Esophagus squamous epithelium (tissue), 4 donors: Measurements from ENCODE around the gene ANO3.

Experiments
- POLR2A ChIP-seq, 4 donors: fragments of 450-650 bp; IDR thresholded peaks; one replicate each; pipeline ENCODE4 v1.6.1; 2017; ENCODE audit warnings: antibody characterized with exemption in 4 of 4, mild to moderate bottlenecking in 4 of 4, moderate library complexity in 3 of 4
- TF ChIP-seq, protein P1 (sequence below), 6 experiments: fragments of 450-650 bp in 4 of 6; fragments of 200-600 bp in 2 of 6; sonication (generic) in 2 of 6; IDR thresholded peaks; one replicate each; pipeline ENCODE4 v1.5.1; 2016 to 2019; ENCODE audit warnings: antibody characterized with exemption in 6 of 6, mild to moderate bottlenecking in 4 of 6, moderate library complexity in 4 of 6

DNA sequence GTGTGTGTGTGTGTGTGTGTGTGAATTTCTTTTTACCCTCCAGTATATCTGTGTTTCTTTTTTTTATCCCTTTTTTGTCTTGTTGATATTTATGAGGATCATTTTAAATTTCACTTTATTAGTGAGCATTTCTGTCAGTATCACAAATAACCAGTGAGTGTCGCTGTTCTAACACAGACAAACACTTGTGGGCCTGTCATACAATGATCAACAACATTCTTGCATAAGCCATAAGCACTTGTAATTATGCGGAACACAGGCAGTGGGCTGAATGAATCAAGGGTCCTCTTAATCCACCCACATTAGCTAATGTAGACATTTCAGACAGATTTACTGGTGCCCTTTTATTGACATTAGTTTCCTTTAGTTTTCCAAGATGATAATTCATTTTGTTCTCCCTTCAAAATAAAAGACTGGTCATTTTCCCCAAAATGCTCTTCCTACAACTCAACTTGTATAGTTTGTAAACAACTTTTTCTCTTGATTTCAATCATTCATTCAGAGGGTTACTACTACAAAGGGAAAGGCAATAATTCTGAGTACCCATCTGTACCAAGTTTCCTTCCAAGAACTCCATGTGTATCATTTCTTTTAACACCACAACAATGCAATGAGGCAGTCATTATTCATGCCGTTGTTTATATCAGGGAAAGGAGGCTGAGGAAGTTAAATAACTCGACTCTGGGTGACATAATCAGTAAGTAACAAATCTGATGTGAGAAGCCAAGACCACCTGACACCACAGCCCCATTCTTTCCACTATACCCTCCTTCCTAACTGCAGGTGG, 34.5 kb upstream of the ANO3 start:
- TF ChIP-seq, protein P1, sequence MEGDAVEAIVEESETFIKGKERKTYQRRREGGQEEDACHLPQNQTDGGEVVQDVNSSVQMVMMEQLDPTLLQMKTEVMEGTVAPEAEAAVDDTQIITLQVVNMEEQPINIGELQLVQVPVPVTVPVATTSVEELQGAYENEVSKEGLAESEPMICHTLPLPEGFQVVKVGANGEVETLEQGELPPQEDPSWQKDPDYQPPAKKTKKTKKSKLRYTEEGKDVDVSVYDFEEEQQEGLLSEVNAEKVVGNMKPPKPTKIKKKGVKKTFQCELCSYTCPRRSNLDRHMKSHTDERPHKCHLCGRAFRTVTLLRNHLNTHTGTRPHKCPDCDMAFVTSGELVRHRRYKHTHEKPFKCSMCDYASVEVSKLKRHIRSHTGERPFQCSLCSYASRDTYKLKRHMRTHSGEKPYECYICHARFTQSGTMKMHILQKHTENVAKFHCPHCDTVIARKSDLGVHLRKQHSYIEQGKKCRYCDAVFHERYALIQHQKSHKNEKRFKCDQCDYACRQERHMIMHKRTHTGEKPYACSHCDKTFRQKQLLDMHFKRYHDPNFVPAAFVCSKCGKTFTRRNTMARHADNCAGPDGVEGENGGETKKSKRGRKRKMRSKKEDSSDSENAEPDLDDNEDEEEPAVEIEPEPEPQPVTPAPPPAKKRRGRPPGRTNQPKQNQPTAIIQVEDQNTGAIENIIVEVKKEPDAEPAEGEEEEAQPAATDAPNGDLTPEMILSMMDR (IDR thresholded peaks at IDR 0.05), result peak in 5 of 6 experiments; percentile 51 to 83 (median 64)
- TF ChIP-seq POLR2A (IDR thresholded peaks at IDR 0.05), result no peak
